GM18951 (cell line): Measurements from ENCODE around the gene ACSF3.

Experiments
- POLR2A ChIP-seq: IDR thresholded peaks from 4 replicates; pipeline ENCODE4 v1.6.1; 2011; ENCODE audit warnings: mild to moderate bottlenecking; ENCODE audit not compliant: insufficient read length, insufficient read depth; ENCODE audit errors: extremely low read depth
- in situ Hi-C: fragments of 300-500 bp; cut with MboI; formaldehyde crosslinking; loops from one replicate; pipeline ENCODE4 v1.12.0; 2022; ENCODE audit warnings: low sequenced_read_pairs, mixed read lengths, inconsistent platforms; ENCODE audit not compliant: unreplicated experiment

ACSF3 gene

GRCh38 chr16:89133457-89134127 is 39.9 kb downstream of the ACSF3 start:
- TF ChIP-seq POLR2A, result no peak
- in situ Hi-C loops, result no loop called here

GRCh38 chr16:89134269-89134668 is 40.6 kb downstream of the ACSF3 start:
- in situ Hi-C loops, result no loop called here
- no peak for TF ChIP-seq POLR2A

DNA sequence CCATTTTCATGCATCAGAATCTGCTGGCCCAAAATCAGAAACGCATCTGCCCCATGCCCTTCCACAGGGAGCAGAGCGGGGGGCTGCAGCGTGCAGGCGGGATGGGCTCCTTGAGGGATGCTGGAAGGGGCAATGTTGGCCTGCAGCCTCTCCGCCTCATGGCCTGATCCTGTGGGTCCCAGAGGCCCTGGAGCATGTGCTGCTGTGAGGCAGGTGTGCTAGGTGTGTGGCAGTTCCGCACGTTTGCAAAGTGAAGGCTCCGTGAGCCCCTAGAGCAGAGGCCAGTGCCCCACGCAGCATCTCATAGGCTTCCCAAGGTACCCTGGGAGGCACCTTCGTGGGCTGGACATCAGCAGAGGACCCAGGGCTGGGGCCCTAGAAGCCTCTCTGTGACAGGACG is 41.5 kb downstream of the ACSF3 start:
- no peak for TF ChIP-seq POLR2A
- in situ Hi-C loops, result no loop called here

DNA sequence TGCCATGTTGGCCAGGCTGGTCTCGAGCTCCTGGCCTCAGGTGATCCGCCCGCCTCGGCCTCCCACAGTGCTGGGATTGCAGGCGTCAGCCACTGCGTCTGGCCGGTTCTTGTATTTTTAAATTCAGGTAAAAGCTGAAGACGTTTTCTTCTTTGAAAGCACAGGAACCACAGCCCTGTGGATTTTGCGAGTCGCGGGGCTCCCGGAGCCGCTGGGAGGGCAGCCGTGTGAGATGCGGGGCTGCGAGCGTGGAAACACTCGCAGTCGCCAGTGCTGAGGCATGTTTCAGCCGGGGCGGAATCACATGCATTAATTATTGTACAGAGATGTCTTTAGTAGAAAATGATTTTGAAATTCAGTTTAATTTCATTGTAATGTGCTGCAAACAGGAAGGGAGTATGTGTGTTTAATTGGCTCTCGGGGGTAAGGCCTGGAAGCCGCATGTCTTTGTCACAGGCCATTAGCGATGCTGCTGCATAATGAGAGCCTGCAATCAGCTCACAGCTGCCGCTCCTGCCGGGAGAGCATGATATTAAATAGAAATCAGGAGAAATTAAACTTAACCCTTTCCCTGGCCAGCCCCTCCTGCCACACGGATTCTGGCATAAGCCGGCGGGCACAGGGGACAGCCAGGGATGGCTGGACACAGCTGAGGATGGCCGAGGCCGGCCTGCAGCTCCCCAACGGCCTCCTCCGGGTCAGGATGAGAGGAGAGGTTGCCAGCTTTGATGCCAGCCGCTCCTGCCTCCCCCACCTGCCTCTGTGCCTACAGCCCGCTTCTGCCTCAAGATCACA is 42.5 kb downstream of the ACSF3 start:
- TF ChIP-seq POLR2A, result no peak
- in situ Hi-C loops, result no loop called here

DNA sequence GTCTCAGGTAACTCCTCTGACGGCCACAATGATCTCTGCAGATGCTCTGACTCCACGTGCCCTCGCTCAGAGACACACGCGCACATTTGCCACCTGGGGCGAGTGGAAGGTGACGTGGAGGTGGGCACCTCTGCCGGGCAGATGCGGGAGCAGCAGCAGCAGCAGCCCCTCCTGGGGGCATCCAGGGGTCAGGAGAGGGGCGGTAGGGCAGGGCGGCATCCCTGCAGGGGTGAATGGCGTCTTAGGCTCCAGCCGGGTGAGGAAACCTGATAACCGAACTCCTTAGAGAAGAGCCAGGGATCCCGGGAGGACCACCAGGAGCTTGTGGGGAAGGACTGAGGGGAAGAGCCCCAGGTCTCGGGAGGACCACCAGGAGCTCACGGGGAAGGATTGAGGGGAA is 43.3 kb downstream of the ACSF3 start:
- in situ Hi-C loops, result no loop called here
- no peak for TF ChIP-seq POLR2A

DNA sequence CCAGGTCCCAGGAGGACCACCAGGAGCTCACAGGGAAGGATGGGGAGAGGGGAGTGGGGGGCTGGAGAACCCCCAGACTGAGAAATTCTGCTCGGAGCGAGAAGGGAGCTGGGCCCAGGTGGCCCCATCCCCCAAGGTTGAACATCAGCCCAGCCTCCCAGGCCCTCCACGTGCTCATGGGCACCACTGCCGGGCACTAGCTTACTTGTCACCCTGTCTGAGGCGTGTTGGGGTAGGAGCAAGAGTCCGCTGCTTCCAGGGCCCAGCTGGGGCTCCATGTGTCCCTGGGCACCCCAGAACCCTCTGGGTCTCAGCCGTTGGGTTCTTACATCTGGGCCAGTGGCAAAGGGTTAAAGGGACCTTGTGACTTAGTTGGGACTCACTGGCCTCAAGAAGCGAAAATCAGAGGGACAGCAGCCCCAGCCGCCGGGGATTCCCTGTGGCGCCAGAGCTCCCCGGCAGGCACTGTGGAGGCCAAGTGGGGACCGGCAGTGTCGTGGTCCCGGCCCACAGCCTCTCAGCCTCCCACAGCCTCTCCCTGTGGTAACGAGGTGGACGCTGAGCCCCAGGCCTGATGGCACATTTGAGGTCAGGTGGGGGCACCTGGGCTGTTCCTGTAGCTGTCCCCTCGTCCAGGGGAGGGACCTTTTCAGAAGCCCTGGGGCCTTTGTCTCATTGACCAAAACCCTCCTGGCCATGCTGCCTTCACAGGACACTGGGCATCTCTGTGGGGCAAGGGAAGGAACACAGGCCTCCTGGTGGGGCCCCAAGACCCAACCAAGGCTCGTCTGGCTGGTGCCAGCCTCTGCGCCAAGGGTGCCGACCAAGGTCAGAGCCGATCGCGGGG is 44.2 kb downstream of the ACSF3 start:
- in situ Hi-C loops, result no loop called here
- TF ChIP-seq POLR2A, result no peak

DNA sequence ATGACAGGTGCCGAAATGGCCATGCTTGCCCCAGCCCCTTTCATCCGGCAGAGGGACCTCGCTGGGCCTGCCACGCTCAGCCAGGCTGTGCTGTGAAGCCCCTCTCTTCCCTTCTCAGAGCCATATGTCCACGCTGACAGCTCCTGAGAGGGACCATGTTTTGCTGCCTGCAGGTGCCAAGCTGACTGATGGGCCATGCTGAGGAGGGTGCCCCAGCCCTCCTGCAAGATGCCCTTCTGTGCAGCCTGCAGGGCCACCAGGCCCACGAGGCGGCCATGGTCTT is 44.8 kb downstream of the ACSF3 start:
- no peak for TF ChIP-seq POLR2A
- in situ Hi-C loops, result no loop called here

DNA sequence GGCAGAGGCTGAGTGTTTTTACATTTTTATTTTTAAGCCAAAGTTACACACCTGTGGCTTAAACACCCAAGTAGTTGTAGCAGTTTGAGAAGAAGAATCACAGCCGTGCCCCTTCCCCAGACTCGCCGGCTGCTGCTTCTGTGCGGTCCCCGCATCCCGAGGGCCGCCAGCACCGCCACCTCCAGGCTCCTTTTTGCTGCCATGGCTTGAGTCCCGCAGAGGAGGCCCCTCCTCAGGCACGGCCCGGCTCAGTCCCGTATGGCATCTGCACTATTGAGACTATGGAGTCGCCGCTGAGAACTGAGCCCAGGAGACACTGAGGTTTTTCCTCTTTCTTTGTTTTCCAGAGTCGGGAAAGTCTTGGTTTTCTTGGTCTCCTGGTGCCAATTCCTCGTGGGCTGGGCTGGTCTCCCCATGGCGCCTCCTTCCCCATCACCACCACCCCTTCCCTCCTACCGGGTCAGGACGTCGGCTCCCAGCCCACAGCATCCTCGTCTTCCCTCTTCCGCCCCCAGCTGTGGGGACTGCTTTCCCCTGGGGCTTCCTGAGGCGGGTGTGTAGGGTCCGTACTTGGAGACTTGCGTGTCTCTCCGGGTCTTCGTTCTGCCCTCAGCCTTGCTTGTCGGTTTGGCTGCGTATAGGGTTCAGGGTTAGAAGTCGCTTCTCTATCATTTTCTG is 45.3 kb downstream of the ACSF3 start:
- TF ChIP-seq POLR2A, result no peak

DNA sequence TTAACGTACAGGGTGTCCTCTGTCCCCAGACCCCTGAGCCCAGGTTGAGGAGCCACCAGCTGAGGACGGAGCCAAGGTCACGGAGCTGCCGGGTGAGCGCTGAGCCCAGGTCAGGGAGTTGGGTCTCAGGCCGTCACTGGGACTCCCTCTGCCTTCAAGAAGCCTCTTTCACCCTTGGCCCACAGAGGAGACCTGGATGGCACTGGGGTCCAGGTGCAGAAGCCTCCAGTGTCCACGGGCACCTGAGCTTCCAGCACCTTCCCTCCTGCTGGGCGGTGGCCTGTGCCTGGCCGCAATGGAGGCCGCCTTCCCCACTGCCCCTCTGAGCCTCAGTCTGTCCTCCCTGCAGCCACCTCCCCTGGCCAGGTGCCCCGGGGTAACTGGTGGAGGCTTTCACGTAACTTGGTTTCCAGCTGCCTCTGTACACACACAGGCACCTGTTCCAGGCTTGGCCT is 46.3 kb downstream of the ACSF3 start:
- in situ Hi-C loops, result no loop called here
- no peak for TF ChIP-seq POLR2A

More for the DNA sequence above, 45.3 kb downstream of the ACSF3 start:
- in situ Hi-C loops, result no loop called here

DNA sequence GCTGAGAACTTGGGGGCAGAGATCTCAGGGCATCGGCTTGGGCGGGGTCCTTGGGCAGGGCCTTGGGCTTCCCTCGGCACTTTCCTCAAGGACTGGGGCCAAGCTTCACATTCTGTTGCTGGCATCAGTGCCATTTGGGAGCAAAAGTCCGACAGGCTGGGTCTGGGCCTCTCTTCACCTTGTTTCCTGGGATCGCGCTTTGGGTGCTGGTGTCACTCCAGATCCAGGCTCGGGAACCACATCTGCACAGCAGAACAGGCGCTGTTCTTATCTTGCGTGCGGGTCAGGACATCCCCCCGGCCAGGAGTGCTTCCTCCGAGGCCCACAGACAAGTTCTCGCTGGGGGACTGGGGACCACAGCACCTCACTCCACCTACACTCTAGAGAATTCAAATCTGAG is 46.7 kb downstream of the ACSF3 start:
- in situ Hi-C loops, result no loop called here
- TF ChIP-seq POLR2A, result no peak

GRCh38 chr16:89140981-89141883 is 47.6 kb downstream of the ACSF3 start:
- TF ChIP-seq POLR2A, result no peak
- in situ Hi-C loops, result no loop called here

GRCh38 chr16:89141884-89142267 is 48.2 kb downstream of the ACSF3 start:
- in situ Hi-C loops, result no loop called here
- TF ChIP-seq POLR2A, result no peak
